HL-60 (cell line): Measurements from ENCODE around the gene SLCO2A1.

Source experiments
- GABPA ChIP-seq: IDR thresholded peaks from 2 replicates; pipeline ENCODE4 v1.6.1; 2012; ENCODE audit warnings: low read depth
- POLR2AphosphoS5 ChIP-seq: IDR thresholded peaks from 2 replicates; pipeline ENCODE4 v1.6.1; 2012; ENCODE audit warnings: low read depth
- TF ChIP-seq, protein P1 (sequence below): IDR thresholded peaks from one replicate; pipeline ENCODE4 v1.5.1; 2011; ENCODE audit warnings: low read length, control low read depth, inconsistent platforms; ENCODE audit not compliant: insufficient read depth

DNA sequence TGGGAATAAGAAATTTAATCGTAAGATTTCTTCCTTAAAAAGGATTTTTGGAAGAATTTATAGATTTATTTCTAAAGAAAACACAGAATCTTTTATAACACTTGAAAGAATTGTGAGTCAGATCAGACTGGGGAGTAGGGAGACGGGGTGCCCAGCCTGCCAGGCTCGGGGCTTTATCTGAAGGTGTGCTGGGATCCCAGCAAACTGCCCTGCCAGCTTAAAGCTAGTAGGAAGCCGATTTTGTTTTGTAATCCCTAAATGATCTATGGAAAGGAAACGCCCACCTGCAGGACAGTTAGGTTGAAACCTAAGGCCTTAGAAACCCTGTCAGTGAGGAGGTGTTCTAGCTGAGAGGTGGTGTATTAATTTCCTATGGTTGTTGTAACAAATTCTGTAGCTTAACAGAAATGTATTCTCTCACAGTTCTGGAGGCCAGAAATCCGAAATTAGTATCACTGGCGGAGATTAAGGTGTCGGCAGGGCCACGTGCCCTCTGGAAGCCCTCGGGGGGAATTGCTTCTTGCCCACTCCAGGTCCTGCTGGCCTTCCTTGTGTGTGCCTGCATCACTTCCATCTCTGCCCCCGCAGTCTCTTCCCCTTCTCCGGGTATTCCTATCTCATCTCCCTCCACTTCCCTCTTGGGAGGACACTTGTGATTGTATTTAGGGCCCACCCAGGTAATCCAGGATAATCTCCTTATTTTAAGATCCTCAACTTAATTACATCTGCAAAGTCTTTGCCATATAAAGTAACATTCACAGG is 114.7 kb downstream of the SLCO2A1 start:
- TF ChIP-seq, protein P1, sequence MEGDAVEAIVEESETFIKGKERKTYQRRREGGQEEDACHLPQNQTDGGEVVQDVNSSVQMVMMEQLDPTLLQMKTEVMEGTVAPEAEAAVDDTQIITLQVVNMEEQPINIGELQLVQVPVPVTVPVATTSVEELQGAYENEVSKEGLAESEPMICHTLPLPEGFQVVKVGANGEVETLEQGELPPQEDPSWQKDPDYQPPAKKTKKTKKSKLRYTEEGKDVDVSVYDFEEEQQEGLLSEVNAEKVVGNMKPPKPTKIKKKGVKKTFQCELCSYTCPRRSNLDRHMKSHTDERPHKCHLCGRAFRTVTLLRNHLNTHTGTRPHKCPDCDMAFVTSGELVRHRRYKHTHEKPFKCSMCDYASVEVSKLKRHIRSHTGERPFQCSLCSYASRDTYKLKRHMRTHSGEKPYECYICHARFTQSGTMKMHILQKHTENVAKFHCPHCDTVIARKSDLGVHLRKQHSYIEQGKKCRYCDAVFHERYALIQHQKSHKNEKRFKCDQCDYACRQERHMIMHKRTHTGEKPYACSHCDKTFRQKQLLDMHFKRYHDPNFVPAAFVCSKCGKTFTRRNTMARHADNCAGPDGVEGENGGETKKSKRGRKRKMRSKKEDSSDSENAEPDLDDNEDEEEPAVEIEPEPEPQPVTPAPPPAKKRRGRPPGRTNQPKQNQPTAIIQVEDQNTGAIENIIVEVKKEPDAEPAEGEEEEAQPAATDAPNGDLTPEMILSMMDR = no peak
- no peak for TF ChIP-seq POLR2AphosphoS5
- no peak for TF ChIP-seq GABPA
